GM23338 (cell line): ENCODE data around the gene HTT. TPM values are rescaled to one million over a fixed set of nuclear protein-coding genes. Genes with fewer than 3 reads are reported as not detected.

Experiments used
- ATAC-seq: fragments of 200-7000 bp; cut with Tn5 transposase; 3 replicates; pipeline ENCODE4 v1.9.1; 2020
- DNase-seq: peaks from one replicate; pipeline ENCODE4 v3.0.0-alpha.2; 2015; ENCODE audit warnings: low spot score
- H2AFZ ChIP-seq: fragments of 200-600 bp; sonication (generic); 2 replicates; pipeline ENCODE4 v1.8.0; 2016; ENCODE audit warnings: antibody characterized with exemption, mild to moderate bottlenecking, moderate library complexity
- H3F3A ChIP-seq: fragments of 200-600 bp; sonication (generic); replicated peaks from 2 replicates; pipeline ENCODE4 v1.8.0; 2017; ENCODE audit warnings: antibody characterized with exemption, mixed run types, low read depth
- H3K27ac ChIP-seq: fragments of 200-600 bp; sonication (generic); 2 replicates; pipeline ENCODE4 v1.6.1; 2016; ENCODE audit warnings: low read depth
- H3K27me3 ChIP-seq: fragments of 200-600 bp; sonication (generic); 2 replicates; pipeline ENCODE4 v1.8.0; 2016; ENCODE audit warnings: mild to moderate bottlenecking, mixed run types, moderate library complexity; ENCODE audit not compliant: insufficient read depth
- H3K36me3 ChIP-seq: fragments of 200-600 bp; sonication (generic); 2 replicates; pipeline ENCODE4 v1.8.0; 2016; ENCODE audit warnings: mild to moderate bottlenecking; ENCODE audit not compliant: insufficient read depth
- H3K4me1 ChIP-seq: fragments of 200-600 bp; sonication (generic); 2 replicates; pipeline ENCODE4 v1.8.0; 2016; ENCODE audit warnings: mild to moderate bottlenecking, moderate library complexity; ENCODE audit not compliant: insufficient read depth
- H3K4me2 ChIP-seq: fragments of 200-600 bp; sonication (generic); 2 replicates; pipeline ENCODE4 v1.7.1; 2017; ENCODE audit warnings: mixed run types
- H3K4me3 ChIP-seq: fragments of 200-600 bp; sonication (generic); 2 replicates; pipeline ENCODE4 v1.6.1; 2016; ENCODE audit warnings: mixed run types
- H3K79me2 ChIP-seq: fragments of 200-600 bp; sonication (generic); replicated peaks from 2 replicates; pipeline ENCODE4 v1.8.0; 2017; ENCODE audit warnings: mild to moderate bottlenecking; ENCODE audit not compliant: insufficient read depth
- H3K9me2 ChIP-seq: fragments of 200-600 bp; sonication (generic); 2 replicates; pipeline ENCODE4 v1.8.0; 2017; ENCODE audit not compliant: insufficient read depth
- H4K20me1 ChIP-seq: fragments of 200-600 bp; sonication (generic); replicated peaks from 2 replicates; pipeline ENCODE4 v1.8.0; 2017; ENCODE audit warnings: mild to moderate bottlenecking; ENCODE audit not compliant: insufficient read depth
- H3K27ac Mint-ChIP-seq: 2 replicates; pipeline ENCODE4 v1.8.0; 2020; ENCODE audit warnings: inconsistent platforms, mild to moderate bottlenecking, moderate library complexity, mixed read lengths
- H3K27me3 Mint-ChIP-seq: 3 replicates; pipeline ENCODE4 v1.8.0; 2022; ENCODE audit warnings: low read depth, mild to moderate bottlenecking, moderate library complexity, mixed read lengths, inconsistent platforms; ENCODE audit not compliant: insufficient read depth, poor library complexity
- H3K36me3 Mint-ChIP-seq: 3 replicates; pipeline ENCODE4 v1.8.0; 2021; ENCODE audit warnings: low read depth, mild to moderate bottlenecking, inconsistent platforms, moderate library complexity, mixed read lengths
- H3K4me1 Mint-ChIP-seq: 3 replicates; pipeline ENCODE4 v1.8.0; 2020; ENCODE audit warnings: mild to moderate bottlenecking, inconsistent platforms, mixed read lengths
- H3K4me3 Mint-ChIP-seq: 3 replicates; pipeline ENCODE4 v1.8.0; 2021; ENCODE audit warnings: moderate library complexity, mild to moderate bottlenecking, inconsistent platforms, mixed read lengths
- H3K9me3 Mint-ChIP-seq: 3 replicates; pipeline ENCODE4 v1.8.0; 2020; ENCODE audit warnings: moderate library complexity, mild to moderate bottlenecking, inconsistent platforms, mixed read lengths
- CREB1 ChIP-seq: fragments of 250-450 bp; sonication (Bioruptor Pico); IDR thresholded peaks from 2 replicates; pipeline ENCODE4 v1.5.0; 2020; ENCODE audit warnings: low read depth, mild to moderate bottlenecking, moderate library complexity
- CTCF ChIP-seq, 2 experiments: fragments of 200-600 bp in 1 of 2; sonication (generic) in 1 of 2; conservative IDR thresholded peaks; 2 replicates each; pipeline versions ENCODE4 v1.5.1 to v1.6.1; 2016 to 2017; ENCODE audit warnings: antibody characterized with exemption in 2 of 2, low read depth in 2 of 2, mild to moderate bottlenecking in 2 of 2, moderate library complexity in 1 of 2
- EZH2 ChIP-seq: fragments of 200-600 bp; sonication (generic); IDR thresholded peaks from one replicate; pipeline ENCODE4 v1.8.0; 2017; ENCODE audit warnings: antibody characterized with exemption, mild to moderate bottlenecking, low read depth; ENCODE audit not compliant: unreplicated experiment
- EZH2phosphoT487 ChIP-seq: fragments of 200-600 bp; sonication (generic); IDR thresholded peaks from one replicate; pipeline ENCODE4 v1.8.1; 2018; ENCODE audit warnings: antibody characterized with exemption; ENCODE audit not compliant: unreplicated experiment
- JUNB ChIP-seq: IDR thresholded peaks from one replicate; pipeline ENCODE4 v1.6.1; 2016; ENCODE audit warnings: antibody characterized with exemption; ENCODE audit not compliant: unreplicated experiment
- NANOG ChIP-seq: IDR thresholded peaks from 2 replicates; pipeline ENCODE4 v1.6.1; 2016; ENCODE audit warnings: antibody characterized with exemption, borderline replicate concordance
- POLR2AphosphoS5 ChIP-seq: IDR thresholded peaks from 2 replicates; pipeline ENCODE4 v1.6.1; 2016; ENCODE audit warnings: antibody characterized with exemption, low read depth
- REST ChIP-seq: IDR thresholded peaks from one replicate; pipeline ENCODE4 v1.6.1; 2018; ENCODE audit warnings: antibody characterized with exemption; ENCODE audit not compliant: unreplicated experiment
- STAT1 ChIP-seq: IDR thresholded peaks from one replicate; pipeline ENCODE4 v1.6.1; 2016; ENCODE audit warnings: antibody characterized with exemption; ENCODE audit not compliant: unreplicated experiment
- ZNF331 ChIP-seq: fragments of 250-450 bp; sonication (Bioruptor Pico); IDR thresholded peaks from 2 replicates; pipeline ENCODE4 v1.5.0; 2020; ENCODE audit warnings: low read depth, mild to moderate bottlenecking, moderate library complexity
- polyA plus RNA-seq: library from polyadenylated mRNA; unstranded; fragments of >200 nt; fragmentation: Nextera tagmentation; extraction: Ambion mirVana; gene quantifications from 2 replicates; pipeline ENCODE4 v1.2.1, GENCODE V29; 2016
- total RNA-seq: library from RNA; depleted of rRNA; stranded (reverse); fragments of >200 nt; shearing (Covaris generic); gene quantifications from 2 replicates; pipeline ENCODE4 v1.2.3, GENCODE V29; 2014

Gene HTT
- total and polyA plus RNA-seq, 2 experiments from 2014 or later = 26.6 to 67.7 TPM

- TF ChIP-seq EZH2 (no peak), JUNB (no peak), EZH2phosphoT487 (no peak)
Measured at GRCh38 chr4:3244747-3245146, 170.3 kb downstream of the HTT start (continued).

- peaks cover 10% of the 10 kb centered on the region for H3K27me3 Mint-ChIP-seq
- no peaks in the 10 kb centered on the region for H3K79me2 ChIP-seq
- H3K4me1 Mint-ChIP-seq = peaks cover 35% of the 10 kb centered on the region
- H3K27ac Mint-ChIP-seq = no peak overlapping the region
- H3K27me3 ChIP-seq = no peaks in the 10 kb centered on the region
- H3K9me2 ChIP-seq = no peaks in the 10 kb centered on the region
- no peaks in the 10 kb centered on the region for H3K4me1 ChIP-seq
- no peak overlapping the region for H3K27ac ChIP-seq
- ATAC-seq (no peak), DNase-seq (no peak)
- H3F3A ChIP-seq = no peaks in the 10 kb centered on the region
- no peak overlapping the region for H3K4me2 ChIP-seq
- no peak for TF ChIP-seq ZNF331
- no peak for TF ChIP-seq JUNB
- no peak for TF ChIP-seq CTCF (conservative IDR thresholded peaks at IDR 0.05; ENCODE audit: low read depth in 2 of 2)
- TF ChIP-seq STAT1 = no peak
- TF ChIP-seq NANOG = no peak
- no peak for TF ChIP-seq EZH2
- no peak for TF ChIP-seq POLR2AphosphoS5
- TF ChIP-seq CREB1 = no peak
- no peak overlapping the region for H3K4me3 ChIP-seq
- peaks cover 8% of the 10 kb centered on the region; the same call in 2 of the 3 replicates for H3K36me3 Mint-ChIP-seq
- no peaks in the 10 kb centered on the region for H3K36me3 ChIP-seq
- no peak overlapping the region for H3K4me3 Mint-ChIP-seq
- H3K9me3 Mint-ChIP-seq = no peaks in the 10 kb centered on the region; the same call in 2 of the 3 replicates
- peaks cover 11% of the 10 kb centered on the region for H4K20me1 ChIP-seq
- no peak overlapping the region for H2AFZ ChIP-seq
Measured at GRCh38 chr4:3245676-3246075, 171.2 kb downstream of the HTT start.

GRCh38 chr4:3246458-3247398 lies 172.2 kb downstream of the HTT start:
- DNase-seq = no peak
- Histone ChIP-seq H3F3A (no peaks in the 10 kb centered on the region), H3K4me3 (no peak overlapping the region), H3K27ac (no peak overlapping the region), H2AFZ (no peak overlapping the region), H3K4me2 (no peak overlapping the region), H3K79me2 (no peaks in the 10 kb centered on the region), H3K36me3 (no peaks in the 10 kb centered on the region), H3K27me3 (no peaks in the 10 kb centered on the region), H3K4me1 (no peaks in the 10 kb centered on the region), H3K9me2 (no peaks in the 10 kb centered on the region), H4K20me1 (peaks cover 11% of the 10 kb centered on the region)
- Mint-ChIP-seq H3K27ac (no peak overlapping the region), H3K9me3 (no peaks in the 10 kb centered on the region; the same call in 2 of the 3 replicates), H3K36me3 (peaks cover 6% of the 10 kb centered on the region; the same call in 1 of the 3 replicates), H3K4me3 (no peak overlapping the region), H3K4me1 (peaks cover 26% of the 10 kb centered on the region), H3K27me3 (peaks cover 6% of the 10 kb centered on the region)
- no peak for ATAC-seq
- TF ChIP-seq CREB1 (no peak), CTCF (conservative IDR thresholded peaks at IDR 0.05; ENCODE audit: low read depth in 2 of 2) (peak in 1 of 2 experiments; percentile 41; a peak in 2 of 4 replicates), REST (peak; percentile 22)
